Transverse colon (tissue), 4 donors: ENCODE measurements around the gene RNF214. TPM values are rescaled to one million over a fixed set of nuclear protein-coding genes. Genes with fewer than 3 reads are reported as not detected.

Source experiments
- DNase-seq: peaks from one replicate; pipeline ENCODE4 v3.0.0-alpha.2; 2019
- H3K27ac ChIP-seq, 4 donors: fragments of 200-600 bp; sonication (generic); 2 replicates each; pipeline ENCODE4 v1.5.1; 2016 to 2018; ENCODE audit warnings: inconsistent platforms in 4 of 4
- H3K27me3 ChIP-seq: fragments of 200-600 bp; sonication (generic); 2 replicates; pipeline ENCODE4 v1.5.1; 2017; ENCODE audit warnings: inconsistent platforms
- H3K36me3 ChIP-seq, 4 donors: fragments of 200-600 bp; sonication (generic); 2 replicates each; pipeline ENCODE4 v1.5.1; 2017 to 2019; ENCODE audit warnings: inconsistent platforms in 4 of 4
- H3K4me1 ChIP-seq, 4 donors: fragments of 200-600 bp; sonication (generic); 2 replicates each; pipeline ENCODE4 v1.5.1; 2017 to 2020; ENCODE audit warnings: inconsistent platforms in 4 of 4
- H3K4me3 ChIP-seq, 4 donors: fragments of 200-600 bp; sonication (generic); 1 replicate in 1 of 4; 2 replicates in 3 of 4; pipeline versions ENCODE4 v1.5.1 to v1.6.1; 2017 to 2019; ENCODE audit warnings: inconsistent platforms in 4 of 4
- H3K9me3 ChIP-seq, 2 donors: fragments of 200-600 bp; sonication (generic); 2 replicates each; pipeline ENCODE4 v1.5.1; 2017 to 2019; ENCODE audit warnings: inconsistent platforms in 2 of 2
- EP300 ChIP-seq: sonication (generic); formaldehyde crosslinking; IDR thresholded peaks from one replicate; pipeline ENCODE4 v1.6.1; 2017; ENCODE audit warnings: antibody characterized with exemption, low read depth
- POLR2A ChIP-seq: fragments of 450-650 bp; IDR thresholded peaks from one replicate; pipeline ENCODE4 v1.6.1; 2016; ENCODE audit warnings: antibody characterized with exemption, mild to moderate bottlenecking, moderate library complexity
- POLR2AphosphoS5 ChIP-seq, 3 donors: sonication (generic); formaldehyde crosslinking; IDR thresholded peaks; one replicate each; pipeline ENCODE4 v1.6.1; 2016; ENCODE audit warnings: antibody characterized with exemption in 3 of 3
- WGBS, 2 donors: methylation state at CpG; one replicate each; pipeline ENCODE4 v1.1.5; 2018; ENCODE audit warnings: low coverage in 1 of 2; 5-methylcytosine and 5-hydroxymethylcytosine counted together
- in situ Hi-C, 4 donors: fragments of 200-750 bp; cut with MboI; loops; one replicate each; pipeline versions ENCODE4 v1.15.0 to v1.15.1; 2017; ENCODE audit warnings: low sequenced_read_pairs in 3 of 4, low pct_ligation_motif_present in 1 of 4, low pct_unique_long_range_greater_than_20kb in 1 of 4
- intact Hi-C: fragments of 100-400 bp; cut with DNase I; formaldehyde crosslinking; loops from one replicate; pipeline ENCODE4 v1.15.1; 2023; ENCODE audit warnings: low total_unique reads
- total RNA-seq, 4 donors: library from RNA; depleted of rRNA; stranded (reverse); fragments of >200 nt; gene quantifications; one replicate each; pipeline ENCODE4 v1.1.0, GENCODE V29; 2016
- TF ChIP-seq, protein P1 (sequence below), 5 experiments: fragments of 200-600 bp in 3 of 5; fragments of 450-650 bp in 2 of 5; sonication (generic) in 3 of 5; IDR thresholded peaks; 1 replicate in 2 of 5; 2 replicates in 3 of 5; pipeline ENCODE4 v1.5.1; 2016 to 2017; ENCODE audit warnings: antibody characterized with exemption in 5 of 5, inconsistent platforms in 3 of 5, mild to moderate bottlenecking in 2 of 5, moderate library complexity in 1 of 5

Gene RNF214
- total RNA-seq, 4 donors from 2014 or later, result 11.1 to 139 (median 14.5) TPM

DNA sequence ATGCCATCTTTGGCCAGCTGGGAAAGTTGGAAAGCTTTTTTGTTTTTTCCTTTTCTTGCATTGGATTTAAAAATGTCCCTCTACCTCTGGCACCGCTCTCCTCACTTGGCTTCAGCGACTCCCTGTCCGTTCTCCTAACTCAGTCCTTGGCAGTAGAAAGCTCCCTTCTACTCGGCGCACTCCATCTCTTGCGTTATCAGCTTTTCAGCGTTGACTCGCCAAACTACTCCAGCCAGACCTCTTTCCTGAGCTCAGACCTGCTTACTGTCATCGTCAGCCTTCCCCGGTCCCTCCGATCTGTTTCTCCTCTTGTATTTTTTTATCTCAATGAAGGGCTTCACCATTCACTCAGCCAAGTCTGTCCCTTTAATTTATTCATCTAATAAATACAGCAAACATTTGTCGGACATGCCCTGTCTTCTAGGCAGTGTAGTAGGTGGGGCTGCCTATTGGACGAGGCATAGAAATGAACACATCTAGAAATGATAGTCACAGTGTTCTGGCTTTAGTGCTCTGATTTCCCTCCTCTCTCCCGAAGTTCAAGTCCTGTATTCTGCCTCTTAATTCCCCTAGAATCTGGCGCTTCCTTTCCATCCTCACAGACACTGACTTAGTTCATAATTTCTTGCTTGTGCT lies 96.0 kb downstream of the RNF214 start:
- peaks cover 5 to 14% (median 11%) of the 10 kb centered on the region in 4 donors for H3K4me1 ChIP-seq
- peak in 1 of 3 donors; percentile 12 for TF ChIP-seq POLR2AphosphoS5 (IDR thresholded peaks at IDR 0.05)
- TF ChIP-seq POLR2A, result no peak
- no peak for TF ChIP-seq EP300
- TF ChIP-seq, protein P1, sequence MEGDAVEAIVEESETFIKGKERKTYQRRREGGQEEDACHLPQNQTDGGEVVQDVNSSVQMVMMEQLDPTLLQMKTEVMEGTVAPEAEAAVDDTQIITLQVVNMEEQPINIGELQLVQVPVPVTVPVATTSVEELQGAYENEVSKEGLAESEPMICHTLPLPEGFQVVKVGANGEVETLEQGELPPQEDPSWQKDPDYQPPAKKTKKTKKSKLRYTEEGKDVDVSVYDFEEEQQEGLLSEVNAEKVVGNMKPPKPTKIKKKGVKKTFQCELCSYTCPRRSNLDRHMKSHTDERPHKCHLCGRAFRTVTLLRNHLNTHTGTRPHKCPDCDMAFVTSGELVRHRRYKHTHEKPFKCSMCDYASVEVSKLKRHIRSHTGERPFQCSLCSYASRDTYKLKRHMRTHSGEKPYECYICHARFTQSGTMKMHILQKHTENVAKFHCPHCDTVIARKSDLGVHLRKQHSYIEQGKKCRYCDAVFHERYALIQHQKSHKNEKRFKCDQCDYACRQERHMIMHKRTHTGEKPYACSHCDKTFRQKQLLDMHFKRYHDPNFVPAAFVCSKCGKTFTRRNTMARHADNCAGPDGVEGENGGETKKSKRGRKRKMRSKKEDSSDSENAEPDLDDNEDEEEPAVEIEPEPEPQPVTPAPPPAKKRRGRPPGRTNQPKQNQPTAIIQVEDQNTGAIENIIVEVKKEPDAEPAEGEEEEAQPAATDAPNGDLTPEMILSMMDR (IDR thresholded peaks at IDR 0.05), result peak in 1 of 5 experiments; percentile 4
- 4 to 7% methylated on average over 14 to 15 of the region's 15 CpGs for WGBS, 2 donors
- H3K4me3 ChIP-seq, result peak overlapping the region; percentile 61 to 76 (median 64)
- intact Hi-C loops (no loop called here), in situ Hi-C loops (no loop called here)
- no peaks in the 10 kb centered on the region for H3K27me3 ChIP-seq
- no peaks in the 10 kb centered on the region for H3K9me3 ChIP-seq
- no peaks in the 10 kb centered on the region for H3K36me3 ChIP-seq
- peak; percentile 28 for DNase-seq
- peak overlapping the region; percentile 89 to 95 (median 92) for H3K27ac ChIP-seq

DNA sequence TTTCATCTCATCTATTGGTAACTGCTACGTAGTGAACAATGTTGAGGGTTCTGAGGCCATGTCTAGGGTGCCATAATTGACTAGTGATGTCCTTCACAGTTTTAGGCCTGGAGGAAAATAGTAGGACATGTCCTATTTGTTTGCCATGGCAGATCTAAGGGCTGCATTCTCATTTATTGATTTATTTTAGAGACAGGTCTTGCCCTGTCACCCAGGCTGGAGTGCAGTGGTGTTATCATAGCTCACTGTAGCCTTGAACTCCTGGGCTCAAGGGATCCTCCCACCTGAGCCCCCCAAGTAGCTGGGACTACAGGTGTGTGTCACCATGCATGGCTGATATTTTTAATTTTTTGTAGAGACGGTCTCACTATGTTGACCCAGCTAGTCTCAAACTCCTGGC lies 100.4 kb downstream of the RNF214 start:
- WGBS, 2 donors, result 50 to 74% methylated on average over 2 of the region's 2 CpGs
- TF ChIP-seq EP300, result no peak
- TF ChIP-seq, protein P1 (IDR thresholded peaks at IDR 0.05), result no peak
- Histone ChIP-seq H3K27me3 (no peaks in the 10 kb centered on the region), H3K9me3 (no peaks in the 10 kb centered on the region), H3K4me3 (no peak overlapping the region), H3K36me3 (no peaks in the 10 kb centered on the region), H3K4me1 (peaks cover 5 to 14% (median 11%) of the 10 kb centered on the region in 4 donors), H3K27ac (no peak overlapping the region)
- in situ Hi-C loops (no loop called here), intact Hi-C loops (no loop called here)
- DNase-seq, result no peak

DNA sequence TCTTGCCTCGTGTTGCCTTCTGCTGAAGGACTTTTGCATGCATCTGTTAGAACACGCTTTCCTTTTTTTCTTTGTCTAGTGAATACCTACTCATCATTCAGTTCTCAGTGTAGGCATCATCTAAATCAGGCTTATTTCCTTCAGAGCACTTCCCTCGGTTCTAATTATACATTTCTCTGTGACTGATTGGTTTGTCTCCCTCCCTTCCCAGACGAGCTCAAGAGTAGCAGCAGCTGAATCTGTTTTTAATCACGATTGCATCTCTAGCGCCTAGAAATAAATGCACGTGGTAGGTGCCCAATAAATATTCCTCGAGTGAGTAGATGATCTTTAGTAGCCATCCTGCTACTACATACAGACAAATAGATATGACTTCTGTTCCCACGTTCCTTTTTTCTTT lies 101.4 kb downstream of the RNF214 start:
- 82 to 87% methylated on average over 7 to 9 of the region's 9 CpGs for WGBS, 2 donors
- Histone ChIP-seq H3K27ac (no peak overlapping the region), H3K36me3 (no peaks in the 10 kb centered on the region), H3K4me3 (no peak overlapping the region), H3K4me1 (peaks cover 3 to 7% (median 6%) of the 10 kb centered on the region in 4 donors), H3K27me3 (no peaks in the 10 kb centered on the region), H3K9me3 (no peaks in the 10 kb centered on the region)
- TF ChIP-seq, protein P1 (IDR thresholded peaks at IDR 0.05), result no peak
- TF ChIP-seq POLR2AphosphoS5 (IDR thresholded peaks at IDR 0.05) (no peak), POLR2A (no peak), EP300 (no peak)
- no peak for DNase-seq
- intact Hi-C loops (no loop called here), in situ Hi-C loops (no loop called here)

DNA sequence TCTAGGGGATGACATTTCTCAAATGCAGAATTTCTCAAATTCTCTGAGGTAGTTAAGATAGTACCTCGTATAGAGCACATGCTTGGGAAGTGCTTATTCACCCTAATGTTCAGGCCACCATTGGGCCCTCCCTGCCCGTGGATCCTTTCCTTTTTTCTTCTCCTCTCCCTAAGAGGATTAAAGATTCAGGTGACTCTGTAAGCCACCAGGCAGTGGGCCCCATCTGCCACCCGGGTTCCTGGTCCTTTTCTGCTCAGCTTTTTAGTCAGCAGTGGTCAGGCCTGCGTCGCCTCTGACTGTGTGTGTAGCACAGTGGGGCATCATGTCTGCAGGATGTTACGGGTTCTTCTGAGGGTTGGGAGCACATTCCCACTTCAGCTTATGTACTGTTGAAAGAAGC lies 102.4 kb downstream of the RNF214 start:
- Histone ChIP-seq H3K9me3 (no peaks in the 10 kb centered on the region), H3K4me1 (no peaks in the 10 kb centered on the region), H3K27ac (no peak overlapping the region), H3K27me3 (no peaks in the 10 kb centered on the region), H3K4me3 (no peak overlapping the region), H3K36me3 (no peaks in the 10 kb centered on the region)
- in situ Hi-C loops (no loop called here), intact Hi-C loops (no loop called here)
- no peak for DNase-seq
- WGBS, 2 donors, result 79 to 85% methylated on average over 2 to 6 of the region's 6 CpGs
- TF ChIP-seq POLR2AphosphoS5 (IDR thresholded peaks at IDR 0.05) (no peak), EP300 (no peak), POLR2A (no peak)
- TF ChIP-seq, protein P1 (IDR thresholded peaks at IDR 0.05), result no peak
